ENCODE data around the gene NKX1-1.
"Not testable (repeated sequence)": the region's sequence is repeated elsewhere in the genome, so short reads cannot be mapped to it uniquely, and the experiment has no call there.

The NKX1-1 gene

GRCh38 chr4:1406394-1406980, at the start of gene NKX1-1:
Gene NKX1-1, minus strand, starts transcription at chr4:1406442. Its CDS starts 0 bp downstream, at chr4:1406442.
- DNase-seq = no peak

GRCh38 chr4:1453731-1454130, 47.5 kb upstream of the NKX1-1 start:
- DNase-seq = no peak

- no peak for DNase-seq
These were observed 46.3 kb upstream of the NKX1-1 start for GRCh38 chr4:1452431-1453051.

DNA sequence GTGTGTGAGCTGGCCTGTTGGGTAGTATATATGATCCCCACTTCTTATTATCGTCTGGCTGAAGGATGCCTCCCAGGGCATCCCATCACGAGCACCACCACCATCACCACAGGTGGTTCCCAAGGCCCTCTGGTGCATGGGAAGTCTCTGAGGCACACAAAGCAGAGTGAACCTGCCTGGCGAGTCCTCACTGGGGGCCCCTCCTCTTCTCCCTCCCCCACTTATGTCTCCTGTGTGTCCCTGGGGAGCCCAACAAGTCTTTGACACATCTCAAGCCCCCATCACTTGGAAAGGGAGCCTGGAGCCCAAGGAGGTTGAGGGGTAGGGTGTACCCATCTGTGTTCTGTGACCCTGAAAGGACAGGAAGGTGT, 45.5 kb upstream of the NKX1-1 start:
- DNase-seq = no peak

GRCh38 chr4:1451106-1451751, 45.0 kb upstream of the NKX1-1 start:
- no peak for DNase-seq

GRCh38 chr4:1449833-1450741, 43.8 kb upstream of the NKX1-1 start:
- DNase-seq = no peak

GRCh38 chr4:1449475-1449832, 43.2 kb upstream of the NKX1-1 start:
- DNase-seq = no peak

- no peak for DNase-seq
These were observed 42.6 kb upstream of the NKX1-1 start for GRCh38 chr4:1448589-1449420.

DNA sequence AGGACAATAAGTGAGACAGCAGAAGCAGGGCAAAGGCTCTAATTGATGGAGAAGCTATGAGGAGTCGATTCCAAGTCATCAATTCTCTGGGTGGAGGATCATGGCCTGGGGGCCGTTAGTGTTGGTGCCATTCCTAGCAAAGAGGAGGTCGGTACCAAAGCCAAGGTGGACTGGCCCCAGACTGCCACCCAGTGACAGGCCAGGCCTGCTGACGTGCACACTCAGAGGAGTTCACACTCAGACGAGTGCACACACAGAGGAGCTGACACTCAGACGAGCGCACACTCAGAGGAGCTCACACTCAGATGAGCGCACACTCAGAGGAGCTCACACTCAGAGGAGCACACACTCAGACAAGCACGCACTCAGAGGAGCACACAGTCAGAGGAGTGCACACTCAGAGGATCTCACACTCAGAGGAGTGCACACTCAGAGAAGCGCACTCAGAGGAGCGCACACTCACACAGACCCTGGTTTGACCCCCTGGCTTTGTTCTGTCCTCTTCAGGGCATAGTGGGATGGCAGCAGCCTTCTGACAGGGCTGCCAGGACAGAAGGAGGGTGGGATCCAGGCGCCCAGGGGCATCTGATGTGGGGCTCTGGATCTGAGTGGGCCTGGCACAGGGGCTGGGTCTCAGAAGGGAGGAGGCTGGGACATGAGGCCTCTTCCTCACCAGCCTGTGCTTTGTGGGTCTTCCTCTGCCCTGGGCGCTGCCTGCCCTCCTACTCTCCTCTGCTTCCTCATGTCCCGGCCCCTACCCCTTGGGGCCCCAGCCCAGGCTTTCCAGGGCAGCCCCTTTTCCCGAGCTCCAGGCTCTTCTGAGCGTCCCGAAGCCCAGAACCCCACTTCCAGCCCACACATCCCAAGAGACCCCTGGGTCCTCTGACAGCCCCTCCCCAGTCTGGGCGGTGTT, 41.7 kb upstream of the NKX1-1 start:
- DNase-seq = no peak

DNA sequence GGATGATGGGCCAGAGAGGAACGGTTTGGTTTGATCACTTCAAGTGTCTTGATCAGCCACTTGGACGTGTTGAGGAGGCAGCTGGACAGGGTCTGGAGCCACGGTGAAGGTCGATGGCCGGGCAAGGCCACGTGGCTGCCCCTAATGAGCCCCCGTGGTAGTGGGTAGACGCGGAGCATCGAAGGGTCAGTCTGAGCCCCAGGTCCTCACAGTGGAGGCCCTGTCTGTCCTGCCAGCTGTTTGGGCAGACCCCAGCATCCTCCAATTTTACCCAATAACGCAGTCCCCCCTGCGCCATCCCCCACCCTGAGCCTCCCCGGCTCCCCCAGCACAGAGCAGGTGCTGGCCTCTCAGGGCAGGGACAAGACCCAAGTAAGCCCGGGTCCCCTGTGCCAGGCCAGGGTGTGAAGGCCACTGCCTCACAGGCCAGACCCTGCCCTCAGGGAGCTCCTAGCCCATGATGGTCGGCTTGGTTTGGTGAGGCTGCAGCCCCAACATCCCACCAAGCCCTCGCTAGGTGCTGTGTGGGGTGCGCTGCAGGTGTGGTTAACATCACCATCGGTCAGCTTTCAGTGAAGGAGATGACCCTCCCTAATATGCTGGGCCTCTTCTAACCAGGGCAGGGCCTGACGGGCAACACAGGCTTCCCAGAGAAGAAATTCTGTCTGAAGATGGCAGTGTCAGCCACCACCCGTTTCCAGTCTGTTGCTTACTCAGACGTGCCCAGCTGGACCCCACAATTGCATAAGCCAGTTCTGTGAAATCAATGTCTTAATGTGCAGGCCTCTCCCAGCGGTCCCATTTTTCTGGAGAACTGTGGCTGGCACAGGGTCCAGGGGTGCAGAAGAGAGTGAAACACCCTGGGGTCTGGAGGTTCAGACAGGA, 40.5 kb upstream of the NKX1-1 start:
- no peak for DNase-seq

GRCh38 chr4:1445716-1446445, 39.6 kb upstream of the NKX1-1 start:
- no peak for DNase-seq

GRCh38 chr4:1443688-1444172, 37.5 kb upstream of the NKX1-1 start:
- not testable (repeated sequence) for DNase-seq

GRCh38 chr4:1427010-1427409, 20.8 kb upstream of the NKX1-1 start:
- DNase-seq = no peak

GRCh38 chr4:1421657-1422056, 15.4 kb upstream of the NKX1-1 start:
- no peak for DNase-seq

GRCh38 chr4:1419708-1420107, 13.5 kb upstream of the NKX1-1 start:
- DNase-seq = no peak

GRCh38 chr4:1418494-1419285, 12.4 kb upstream of the NKX1-1 start:
- no peak for DNase-seq

GRCh38 chr4:1417522-1418390, 11.5 kb upstream of the NKX1-1 start:
- no peak for DNase-seq

- no peak for DNase-seq
These were observed 10.7 kb upstream of the NKX1-1 start for GRCh38 chr4:1416948-1417260.
